ENCODE results near the gene SREBF1. TPM values are rescaled to one million over a fixed set of nuclear protein-coding genes. Genes with fewer than 3 reads are reported as not detected.

The SREBF1 gene
- total and polyA plus RNA-seq, 2 experiments from 2014 or later, result 39.6 to 85.3 TPM

GRCh38 chr17:17763734-17764133 lies 73.1 kb downstream of the SREBF1 start:
- Histone ChIP-seq H3K4me1 (ENCODE audit: insufficient read depth) (no peaks in the 10 kb centered on the region), H3K27ac (ENCODE audit: low read depth) (no peak overlapping the region), H3K36me3 (ENCODE audit: insufficient read depth) (no peaks in the 10 kb centered on the region), H3K4me3 (no peak overlapping the region), H4K20me1 (replicated peaks; ENCODE audit: insufficient read depth) (no peaks in the 10 kb centered on the region), H3K79me2 (replicated peaks; ENCODE audit: insufficient read depth) (no peaks in the 10 kb centered on the region), H3K27me3 (ENCODE audit: insufficient read depth) (no peaks in the 10 kb centered on the region), H3F3A (replicated peaks; ENCODE audit: low read depth) (no peaks in the 10 kb centered on the region), H3K9me2 (ENCODE audit: insufficient read depth) (no peaks in the 10 kb centered on the region), H3K4me2 (no peak overlapping the region), H2AFZ (no peak overlapping the region)
- no peaks in the 10 kb centered on the region; the same call in 2 of the 3 replicates for H3K9me3 Mint-ChIP-seq
- ATAC-seq (no peak), DNase-seq (ENCODE audit: low spot score) (no peak)
- TF ChIP-seq CREB1 (CRISPR knock-in tag; IDR thresholded peaks at IDR 0.05; ENCODE audit: low read depth), result no peak
- no peak for TF ChIP-seq NANOG (IDR thresholded peaks at IDR 0.05; ENCODE audit: borderline replicate concordance)
- TF ChIP-seq EZH2phosphoT487 (IDR thresholded peaks at IDR 0.05; ENCODE audit: unreplicated experiment), result no peak
- TF ChIP-seq ETS1 (IDR thresholded peaks at IDR 0.05), result no peak
- no peaks in the 10 kb centered on the region for H3K36me3 Mint-ChIP-seq (ENCODE audit: low read depth)
- H3K4me3 Mint-ChIP-seq, result no peak overlapping the region
- no peak overlapping the region for H3K27ac Mint-ChIP-seq
- H3K27me3 Mint-ChIP-seq (ENCODE audit: insufficient read depth, low read depth, poor library complexity), result peaks cover 11% of the 10 kb centered on the region
- H3K4me1 Mint-ChIP-seq, result peaks cover 10% of the 10 kb centered on the region

GRCh38 chr17:17763136-17763535 lies 73.7 kb downstream of the SREBF1 start:
- DNase-seq (ENCODE audit: low spot score) (no peak), ATAC-seq (peak; percentile 16; the same call in 1 of the 3 replicates)
- no peak overlapping the region for H3K27ac Mint-ChIP-seq
- no peaks in the 10 kb centered on the region for H3K36me3 ChIP-seq (ENCODE audit: insufficient read depth)
- H3F3A ChIP-seq (replicated peaks; ENCODE audit: low read depth), result no peaks in the 10 kb centered on the region
- H3K9me3 Mint-ChIP-seq, result no peaks in the 10 kb centered on the region; the same call in 2 of the 3 replicates
- no peak overlapping the region for H3K4me3 Mint-ChIP-seq
- no peak overlapping the region for H3K4me3 ChIP-seq
- H3K4me1 Mint-ChIP-seq, result peaks cover 10% of the 10 kb centered on the region
- H3K27me3 ChIP-seq (ENCODE audit: insufficient read depth), result no peaks in the 10 kb centered on the region
- no peak overlapping the region; the same call in 1 of the 2 replicates for H2AFZ ChIP-seq
- no peaks in the 10 kb centered on the region for H4K20me1 ChIP-seq (replicated peaks; ENCODE audit: insufficient read depth)
- peaks cover 11% of the 10 kb centered on the region for H3K27me3 Mint-ChIP-seq (ENCODE audit: insufficient read depth, low read depth, poor library complexity)
- no peaks in the 10 kb centered on the region for H3K79me2 ChIP-seq (replicated peaks; ENCODE audit: insufficient read depth)
- H3K36me3 Mint-ChIP-seq (ENCODE audit: low read depth), result no peaks in the 10 kb centered on the region
- no peak overlapping the region for H3K4me2 ChIP-seq
- no peaks in the 10 kb centered on the region for H3K4me1 ChIP-seq (ENCODE audit: insufficient read depth)
- no peak overlapping the region for H3K27ac ChIP-seq (ENCODE audit: low read depth)
- no peaks in the 10 kb centered on the region for H3K9me2 ChIP-seq (ENCODE audit: insufficient read depth)
- TF ChIP-seq JUNB (IDR thresholded peaks at IDR 0.05; ENCODE audit: unreplicated experiment), result no peak
- TF ChIP-seq ZNF462 (CRISPR knock-in tag; IDR thresholded peaks at IDR 0.05), result no peak
- TF ChIP-seq NANOG (IDR thresholded peaks at IDR 0.05; ENCODE audit: borderline replicate concordance), result no peak
- TF ChIP-seq EZH2 (IDR thresholded peaks at IDR 0.05; ENCODE audit: low read depth, unreplicated experiment), result no peak
- no peak for TF ChIP-seq STAT1 (IDR thresholded peaks at IDR 0.05; ENCODE audit: unreplicated experiment)
- no peak for TF ChIP-seq ZNF331 (CRISPR knock-in tag; IDR thresholded peaks at IDR 0.05; ENCODE audit: low read depth)
- no peak for TF ChIP-seq POLR2AphosphoS5 (IDR thresholded peaks at IDR 0.05; ENCODE audit: low read depth)
- TF ChIP-seq CREB1 (CRISPR knock-in tag; IDR thresholded peaks at IDR 0.05; ENCODE audit: low read depth), result no peak
- TF ChIP-seq REST (IDR thresholded peaks at IDR 0.05; ENCODE audit: unreplicated experiment), result no peak
- TF ChIP-seq ZNF114 (CRISPR knock-in tag; IDR thresholded peaks at IDR 0.05), result no peak
